ENCODE data around the gene HBM.

Gene HBM

GRCh38 chr16:165539-166374, at the start of gene HBM:
Gene HBM (plus strand): TSS chr16:165978. CDS start chr16:165998, 20 bp downstream.
- no peak for TF ChIP-seq CTCF (IDR thresholded peaks at IDR 0.05; ENCODE audit: low read depth, low read length, missing control alignments)
- H3K4me3 ChIP-seq (replicated peaks; ENCODE audit: low read depth, low read length): no peak within 1 kb of the TSS
- DNase-seq (ENCODE audit: extremely low read depth, low read depth): no peak

- DNase-seq (ENCODE audit: extremely low read depth, low read depth): no peak
- H3K4me3 ChIP-seq (replicated peaks; ENCODE audit: low read depth, low read length): no peak overlapping the region
- no peak for TF ChIP-seq CTCF (IDR thresholded peaks at IDR 0.05; ENCODE audit: low read depth, low read length, missing control alignments)
Measured at GRCh38 chr16:116015-116414, 49.8 kb upstream of the HBM start.

- no peak overlapping the region for H3K4me3 ChIP-seq (replicated peaks; ENCODE audit: low read depth, low read length)
- DNase-seq (ENCODE audit: extremely low read depth, low read depth): no peak
- TF ChIP-seq CTCF (IDR thresholded peaks at IDR 0.05; ENCODE audit: low read depth, low read length, missing control alignments): peak; percentile 80
Measured at GRCh38 chr16:117379-118365, 48.1 kb upstream of the HBM start.

GRCh38 chr16:118857-119256, 46.9 kb upstream of the HBM start:
- DNase-seq (ENCODE audit: extremely low read depth, low read depth): no peak
- TF ChIP-seq CTCF (IDR thresholded peaks at IDR 0.05; ENCODE audit: low read depth, low read length, missing control alignments): no peak
- no peak overlapping the region for H3K4me3 ChIP-seq (replicated peaks; ENCODE audit: low read depth, low read length)

- no peak overlapping the region for H3K4me3 ChIP-seq (replicated peaks; ENCODE audit: low read depth, low read length)
- TF ChIP-seq CTCF (IDR thresholded peaks at IDR 0.05; ENCODE audit: low read depth, low read length, missing control alignments): no peak
- no peak for DNase-seq (ENCODE audit: extremely low read depth, low read depth)
Measured at GRCh38 chr16:119295-119694, 46.5 kb upstream of the HBM start.

GRCh38 chr16:119835-120491, 45.8 kb upstream of the HBM start:
- H3K4me3 ChIP-seq (replicated peaks; ENCODE audit: low read depth, low read length): no peak overlapping the region
- no peak for TF ChIP-seq CTCF (IDR thresholded peaks at IDR 0.05; ENCODE audit: low read depth, low read length, missing control alignments)
- no peak for DNase-seq (ENCODE audit: extremely low read depth, low read depth)
